Glutamatergic neuron (in vitro differentiated cells): Measurements from ENCODE around the gene DOCK10. TPM values are rescaled to one million over a fixed set of nuclear protein-coding genes. Genes with fewer than 3 reads are reported as not detected.
A peak's percentile ranks its signal among the peaks of the same experiment; 100 is the strongest.

Source experiments
- DNase-seq: peaks from one replicate; pipeline ENCODE4 v3.0.0; 2022
- H3K27ac Mint-ChIP-seq: one replicate; pipeline ENCODE4 v1.8.0; 2020; ENCODE audit warnings: mild to moderate bottlenecking, mixed read lengths, inconsistent platforms; ENCODE audit not compliant: unreplicated experiment
- H3K27me3 Mint-ChIP-seq: one replicate; pipeline ENCODE4 v1.8.0; 2020; ENCODE audit warnings: mild to moderate bottlenecking, moderate library complexity, mixed read lengths, inconsistent platforms; ENCODE audit not compliant: unreplicated experiment
- H3K36me3 Mint-ChIP-seq: one replicate; pipeline ENCODE4 v1.8.0; 2020; ENCODE audit warnings: mild to moderate bottlenecking, mixed read lengths, inconsistent platforms; ENCODE audit not compliant: unreplicated experiment
- H3K4me1 Mint-ChIP-seq: one replicate; pipeline ENCODE4 v1.8.0; 2020; ENCODE audit warnings: mild to moderate bottlenecking, low read depth, mixed read lengths, inconsistent platforms; ENCODE audit not compliant: unreplicated experiment
- H3K4me3 Mint-ChIP-seq: one replicate; pipeline ENCODE4 v1.8.0; 2020; ENCODE audit warnings: mild to moderate bottlenecking, mixed read lengths, inconsistent platforms; ENCODE audit not compliant: unreplicated experiment
- H3K9me3 Mint-ChIP-seq: one replicate; pipeline ENCODE4 v1.8.0; 2020; ENCODE audit warnings: mild to moderate bottlenecking, moderate library complexity, mixed read lengths, inconsistent platforms; ENCODE audit not compliant: unreplicated experiment
- CTCF ChIP-seq: fragments of 200-600 bp; sonication (generic); IDR thresholded peaks from one replicate; pipeline ENCODE4 v1.5.0; 2021; ENCODE audit not compliant: partially characterized antibody, unreplicated experiment
- total RNA-seq: library from RNA; stranded (reverse); fragmentation: NEBNext Ultra II Directional; extraction: Animal tissue kit (Norgen Biotek cat#: 25700); gene quantifications from one replicate; pipeline ENCODE4 v1.2.1, GENCODE V29; 2021; ENCODE audit not compliant: unreplicated experiment

Gene DOCK10
- total RNA-seq, 1 donor from 2014 or later: 1.1 TPM

DNA sequence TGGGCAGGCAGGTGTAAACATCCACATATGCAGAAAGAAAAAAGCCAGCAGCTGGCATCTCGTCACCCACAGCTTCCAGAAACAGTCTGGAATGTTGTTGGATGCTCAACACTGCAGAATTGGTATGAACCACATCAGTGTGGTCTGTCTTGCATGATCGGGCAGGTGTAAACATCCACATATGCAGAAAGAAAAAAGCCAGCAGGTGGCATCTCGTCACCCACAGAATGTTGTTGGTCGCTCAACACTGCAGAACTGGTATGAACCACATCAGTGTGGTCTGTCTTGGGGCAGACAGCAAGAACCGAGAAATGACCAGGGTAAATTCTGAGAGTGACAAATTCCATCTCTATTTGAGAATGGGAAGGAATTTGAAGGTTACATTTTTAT is 39.6 kb downstream of the DOCK10 start:
- no peak overlapping the region for H3K4me3 Mint-ChIP-seq
- DNase-seq: no peak
- H3K36me3 Mint-ChIP-seq: no peaks in the 10 kb centered on the region
- peaks cover 2% of the 10 kb centered on the region for H3K27me3 Mint-ChIP-seq
- no peak overlapping the region for H3K27ac Mint-ChIP-seq
- no peaks in the 10 kb centered on the region for H3K9me3 Mint-ChIP-seq
- no peak for TF ChIP-seq CTCF
- H3K4me1 Mint-ChIP-seq: peaks cover 5% of the 10 kb centered on the region

- H3K9me3 Mint-ChIP-seq: no peaks in the 10 kb centered on the region
- H3K27ac Mint-ChIP-seq: no peak overlapping the region
- peaks cover 2% of the 10 kb centered on the region for H3K27me3 Mint-ChIP-seq
- no peaks in the 10 kb centered on the region for H3K36me3 Mint-ChIP-seq
- peak; percentile 76 for TF ChIP-seq CTCF
- H3K4me3 Mint-ChIP-seq: no peak overlapping the region
- peak; percentile 33 for DNase-seq
- peaks cover 5% of the 10 kb centered on the region for H3K4me1 Mint-ChIP-seq
Measured at GRCh38 chr2:225002039-225002655, 40.1 kb downstream of the DOCK10 start.

DNA sequence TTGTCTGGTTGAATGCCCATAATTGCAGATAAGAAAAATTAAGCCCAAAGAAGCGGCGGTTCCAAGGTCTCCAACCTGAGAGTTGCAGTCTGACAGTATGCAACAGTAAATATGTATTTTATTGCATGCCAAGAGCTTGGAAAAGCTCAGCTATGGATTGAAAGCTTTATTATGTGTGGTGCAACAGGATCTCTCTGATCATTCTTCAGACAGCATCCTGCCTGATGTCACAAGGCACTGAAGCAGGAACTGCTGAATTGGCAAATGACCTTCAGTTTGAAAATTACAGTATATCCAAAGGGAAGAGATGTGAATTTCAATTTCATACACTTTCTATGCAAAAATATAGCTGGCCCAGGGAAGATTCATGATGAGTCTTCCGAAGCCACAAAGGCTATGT is 42.5 kb downstream of the DOCK10 start:
- Mint-ChIP-seq H3K36me3 (no peaks in the 10 kb centered on the region), H3K27ac (no peak overlapping the region), H3K4me3 (no peak overlapping the region), H3K27me3 (peaks cover 2% of the 10 kb centered on the region), H3K4me1 (peaks cover 5% of the 10 kb centered on the region), H3K9me3 (peaks cover 1% of the 10 kb centered on the region)
- TF ChIP-seq CTCF: no peak
- no peak for DNase-seq

DNA sequence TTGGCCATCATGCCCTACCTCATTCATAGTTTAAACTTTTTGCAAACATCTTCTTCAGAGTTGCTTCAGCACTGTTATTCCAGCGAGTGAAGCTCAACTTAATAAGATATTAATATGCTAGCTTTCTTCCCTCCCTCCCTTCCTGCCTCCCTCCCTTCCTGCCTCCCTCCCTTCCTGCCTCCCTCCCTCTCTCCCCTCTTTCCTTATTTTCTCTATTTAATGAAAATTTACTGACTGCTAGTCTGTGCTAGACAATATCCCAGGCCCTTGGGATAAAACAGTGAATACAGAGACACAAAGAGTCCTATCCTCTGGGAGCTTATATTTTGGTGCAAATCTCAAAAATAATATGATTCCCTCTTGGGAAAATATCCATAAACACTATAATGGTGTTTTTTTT is 42.9 kb downstream of the DOCK10 start:
- no peak for DNase-seq
- Mint-ChIP-seq H3K27ac (no peak overlapping the region), H3K4me1 (peaks cover 5% of the 10 kb centered on the region), H3K27me3 (peaks cover 2% of the 10 kb centered on the region), H3K4me3 (no peak overlapping the region), H3K36me3 (no peaks in the 10 kb centered on the region), H3K9me3 (peaks cover 2% of the 10 kb centered on the region)
- no peak for TF ChIP-seq CTCF

- Mint-ChIP-seq H3K36me3 (no peaks in the 10 kb centered on the region), H3K4me3 (no peak overlapping the region), H3K27me3 (peaks cover 2% of the 10 kb centered on the region), H3K4me1 (peaks cover 3% of the 10 kb centered on the region), H3K9me3 (peaks cover 2% of the 10 kb centered on the region), H3K27ac (no peak overlapping the region)
- DNase-seq: no peak
- no peak for TF ChIP-seq CTCF
Measured at GRCh38 chr2:224997802-224998201, 44.5 kb downstream of the DOCK10 start.
